ENCODE measurements around the gene C14orf132. TPM values are rescaled to one million over a fixed set of nuclear protein-coding genes. Genes with fewer than 3 reads are reported as not detected.

The C14orf132 gene
- total RNA-seq, 2 donors from 2014 or later: 12.3 to 21.9 TPM

- H3K4me1 Mint-ChIP-seq: no peaks in the 10 kb centered on the region
- H3K4me3 Mint-ChIP-seq: no peak overlapping the region
- peaks cover 9% of the 10 kb centered on the region for H3K27me3 Mint-ChIP-seq (ENCODE audit: insufficient read depth)
- peaks cover 40% of the 10 kb centered on the region for H3K9me3 ChIP-seq (ENCODE audit: control insufficient read depth, low read length)
- H3K36me3 ChIP-seq (ENCODE audit: control insufficient read depth, insufficient read depth, low read length): no peaks in the 10 kb centered on the region
- H3K36me3 Mint-ChIP-seq (ENCODE audit: low read depth): peaks cover 1% of the 10 kb centered on the region
- H3K27ac Mint-ChIP-seq: no peak overlapping the region
- peaks cover 53% of the 10 kb centered on the region for H3K9me3 Mint-ChIP-seq
- no peaks in the 10 kb centered on the region for H3K4me1 ChIP-seq (ENCODE audit: control insufficient read depth, insufficient read depth, low read length)
- no peak for DNase-seq
- no peak overlapping the region for H3K9ac ChIP-seq (ENCODE audit: extremely low read depth, low read length, poor library complexity, severe bottlenecking)
- no peak overlapping the region for H3K27ac ChIP-seq (ENCODE audit: low read depth, low read length)
- no peak overlapping the region for H3K4me3 ChIP-seq (ENCODE audit: low read length)
- no peaks in the 10 kb centered on the region for H3K27me3 ChIP-seq (ENCODE audit: control insufficient read depth, insufficient read depth, low read length, poor library complexity, severe bottlenecking)
- no peak for TF ChIP-seq CTCF (conservative IDR thresholded peaks at IDR 0.05)
- WGBS, 2 experiments (ENCODE audit: insufficient coverage in 1 of 2, insufficient read length in 1 of 2): 92 to 94% methylated on average over 3 of the region's 3 CpGs
These were observed 72.9 kb downstream of the C14orf132 start for GRCh38 chr14:96112032-96112431.

- no peak overlapping the region for H3K27ac ChIP-seq (ENCODE audit: low read depth, low read length)
- Mint-ChIP-seq H3K27me3 (ENCODE audit: insufficient read depth) (peaks cover 3% of the 10 kb centered on the region), H3K4me1 (no peaks in the 10 kb centered on the region), H3K4me3 (no peak overlapping the region), H3K9me3 (peaks cover 61% of the 10 kb centered on the region), H3K27ac (no peak overlapping the region), H3K36me3 (ENCODE audit: low read depth) (peaks cover 1% of the 10 kb centered on the region)
- no peak for TF ChIP-seq CTCF (conservative IDR thresholded peaks at IDR 0.05)
- no peak overlapping the region for H3K9ac ChIP-seq (ENCODE audit: extremely low read depth, low read length, poor library complexity, severe bottlenecking)
- H3K36me3 ChIP-seq (ENCODE audit: control insufficient read depth, insufficient read depth, low read length): no peaks in the 10 kb centered on the region
- no peaks in the 10 kb centered on the region for H3K4me1 ChIP-seq (ENCODE audit: control insufficient read depth, insufficient read depth, low read length)
- DNase-seq: no peak
- H3K4me3 ChIP-seq (ENCODE audit: low read length): no peak overlapping the region
- peaks cover 41% of the 10 kb centered on the region for H3K9me3 ChIP-seq (ENCODE audit: control insufficient read depth, low read length)
- H3K27me3 ChIP-seq (ENCODE audit: control insufficient read depth, insufficient read depth, low read length, poor library complexity, severe bottlenecking): no peaks in the 10 kb centered on the region
These were observed 74.8 kb downstream of the C14orf132 start for GRCh38 chr14:96114002-96114401.

- Mint-ChIP-seq H3K27me3 (ENCODE audit: insufficient read depth) (peaks cover 3% of the 10 kb centered on the region), H3K4me3 (no peak overlapping the region), H3K9me3 (peaks cover 50% of the 10 kb centered on the region), H3K27ac (no peak overlapping the region), H3K36me3 (ENCODE audit: low read depth) (peaks cover 1% of the 10 kb centered on the region), H3K4me1 (no peaks in the 10 kb centered on the region)
- no peak for TF ChIP-seq CTCF (conservative IDR thresholded peaks at IDR 0.05)
- Histone ChIP-seq H3K27me3 (ENCODE audit: control insufficient read depth, insufficient read depth, low read length, poor library complexity, severe bottlenecking) (no peaks in the 10 kb centered on the region), H3K9me3 (ENCODE audit: control insufficient read depth, low read length) (peaks cover 39% of the 10 kb centered on the region), H3K27ac (ENCODE audit: low read depth, low read length) (no peak overlapping the region), H3K4me1 (ENCODE audit: control insufficient read depth, insufficient read depth, low read length) (no peaks in the 10 kb centered on the region), H3K36me3 (ENCODE audit: control insufficient read depth, insufficient read depth, low read length) (no peaks in the 10 kb centered on the region), H3K4me3 (ENCODE audit: low read length) (no peak overlapping the region), H3K9ac (ENCODE audit: extremely low read depth, low read length, poor library complexity, severe bottlenecking) (no peak overlapping the region)
- 86 to 88% methylated on average over 7 of the region's 7 CpGs for WGBS, 2 experiments (ENCODE audit: insufficient coverage in 1 of 2, insufficient read length in 1 of 2)
- no peak for DNase-seq
These were observed 78.1 kb downstream of the C14orf132 start for GRCh38 chr14:96117101-96117897.

Measured in endodermal cell (in vitro differentiated cells).